ENCODE results near the gene DNAH8. TPM values are rescaled to one million over a fixed set of nuclear protein-coding genes. Genes with fewer than 3 reads are reported as not detected.

Gene DNAH8
- total and polyA plus RNA-seq, 4 donors: 0.01 to 0.37 (median 0.11) TPM

GRCh38 chr6:38997128-38997761, 282.1 kb downstream of the DNAH8 start:
- Histone ChIP-seq H3K27me3 (ENCODE audit: control insufficient read depth in 3 of 3, insufficient read depth in 3 of 3, low read length in 2 of 3) (peaks cover 0 to 8% (median 0%) of the 10 kb centered on the region in 3 donors), H3K4me3 (no peak overlapping the region), H3K4me1 (ENCODE audit: control insufficient read depth in 5 of 5, insufficient read depth in 5 of 5, low read length in 5 of 5) (peaks cover 0 to 3% (median 0%) of the 10 kb centered on the region in 5 donors), H3K9me3 (ENCODE audit: control insufficient read depth in 4 of 4, insufficient read depth in 3 of 4, low read length in 3 of 4) (no peaks in the 10 kb centered on the region), H3K36me3 (ENCODE audit: control insufficient read depth in 4 of 4, insufficient read depth in 4 of 4, low read length in 4 of 4) (no peaks in the 10 kb centered on the region), H3K9ac (ENCODE audit: insufficient read depth in 1 of 2, low read length in 2 of 2) (no peak overlapping the region), H3K27ac (ENCODE audit: low read depth in 1 of 2, low read length in 1 of 2) (no peak overlapping the region)
- 4 to 20% methylated on average over 2 of the region's 2 CpGs for WGBS, 2 donors
- peak; percentile 60 to 67 (median 61) for DNase-seq
- ATAC-seq (ENCODE audit: insufficient read depth, low FRiP score): no peak
- TF ChIP-seq, protein P1, sequence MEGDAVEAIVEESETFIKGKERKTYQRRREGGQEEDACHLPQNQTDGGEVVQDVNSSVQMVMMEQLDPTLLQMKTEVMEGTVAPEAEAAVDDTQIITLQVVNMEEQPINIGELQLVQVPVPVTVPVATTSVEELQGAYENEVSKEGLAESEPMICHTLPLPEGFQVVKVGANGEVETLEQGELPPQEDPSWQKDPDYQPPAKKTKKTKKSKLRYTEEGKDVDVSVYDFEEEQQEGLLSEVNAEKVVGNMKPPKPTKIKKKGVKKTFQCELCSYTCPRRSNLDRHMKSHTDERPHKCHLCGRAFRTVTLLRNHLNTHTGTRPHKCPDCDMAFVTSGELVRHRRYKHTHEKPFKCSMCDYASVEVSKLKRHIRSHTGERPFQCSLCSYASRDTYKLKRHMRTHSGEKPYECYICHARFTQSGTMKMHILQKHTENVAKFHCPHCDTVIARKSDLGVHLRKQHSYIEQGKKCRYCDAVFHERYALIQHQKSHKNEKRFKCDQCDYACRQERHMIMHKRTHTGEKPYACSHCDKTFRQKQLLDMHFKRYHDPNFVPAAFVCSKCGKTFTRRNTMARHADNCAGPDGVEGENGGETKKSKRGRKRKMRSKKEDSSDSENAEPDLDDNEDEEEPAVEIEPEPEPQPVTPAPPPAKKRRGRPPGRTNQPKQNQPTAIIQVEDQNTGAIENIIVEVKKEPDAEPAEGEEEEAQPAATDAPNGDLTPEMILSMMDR (IDR thresholded peaks at IDR 0.05; ENCODE audit: control extremely low read depth, extremely low read depth): peak; percentile 14

GRCh38 chr6:39003072-39003471, 288.0 kb downstream of the DNAH8 start:
- no peak for ATAC-seq (ENCODE audit: insufficient read depth, low FRiP score)
- no peaks in the 10 kb centered on the region for H3K36me3 ChIP-seq (ENCODE audit: control insufficient read depth in 4 of 4, insufficient read depth in 4 of 4, low read length in 4 of 4)

DNA sequence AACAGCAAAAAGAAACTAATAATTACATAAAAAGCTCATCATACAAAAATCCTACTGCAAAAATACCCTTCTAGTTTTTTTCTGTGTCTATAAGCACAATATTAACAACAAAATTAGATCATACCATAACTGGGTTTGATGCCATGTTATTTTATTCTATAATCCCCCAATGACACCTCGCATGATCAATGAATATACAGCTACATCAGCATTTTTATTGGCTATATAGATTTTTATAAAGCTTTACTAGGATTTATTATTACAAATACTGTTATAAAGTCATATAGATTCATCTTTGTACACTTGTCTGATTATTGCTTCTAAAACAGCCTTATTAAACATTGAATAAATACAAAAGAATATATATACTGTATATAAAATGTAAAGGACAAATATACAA, 288.4 kb downstream of the DNAH8 start:
- DNase-seq (no peak), ATAC-seq (ENCODE audit: insufficient read depth, low FRiP score) (no peak)
- Histone ChIP-seq H3K36me3 (ENCODE audit: control insufficient read depth in 4 of 4, insufficient read depth in 4 of 4, low read length in 4 of 4) (no peaks in the 10 kb centered on the region), H3K4me1 (ENCODE audit: control insufficient read depth in 5 of 5, insufficient read depth in 5 of 5, low read length in 5 of 5) (no peaks in the 10 kb centered on the region), H3K9me3 (ENCODE audit: control insufficient read depth in 4 of 4, insufficient read depth in 3 of 4, low read length in 3 of 4) (no peaks in the 10 kb centered on the region), H3K27ac (ENCODE audit: low read depth in 1 of 2, low read length in 1 of 2) (no peak overlapping the region), H3K27me3 (ENCODE audit: control insufficient read depth in 3 of 3, insufficient read depth in 3 of 3, low read length in 2 of 3) (peaks cover 0 to 7% (median 0%) of the 10 kb centered on the region in 3 donors), H3K4me3 (no peak overlapping the region), H3K9ac (ENCODE audit: insufficient read depth in 1 of 2, low read length in 2 of 2) (no peak overlapping the region)
- TF ChIP-seq, protein P1 (IDR thresholded peaks at IDR 0.05; ENCODE audit: control extremely low read depth, extremely low read depth): no peak
- WGBS, 2 donors: 89 to 94% methylated on average over 1 of the region's 1 CpG

More at GRCh38 chr6:39003072-39003471, 288.0 kb downstream of the DNAH8 start:
- H3K9me3 ChIP-seq (ENCODE audit: control insufficient read depth in 4 of 4, insufficient read depth in 3 of 4, low read length in 3 of 4): no peaks in the 10 kb centered on the region
- no peaks in the 10 kb centered on the region for H3K4me1 ChIP-seq (ENCODE audit: control insufficient read depth in 5 of 5, insufficient read depth in 5 of 5, low read length in 5 of 5)
- H3K27ac ChIP-seq (ENCODE audit: low read depth in 1 of 2, low read length in 1 of 2): no peak overlapping the region
- TF ChIP-seq, protein P1 (IDR thresholded peaks at IDR 0.05; ENCODE audit: control extremely low read depth, extremely low read depth): no peak
- H3K4me3 ChIP-seq: no peak overlapping the region
- peaks cover 0 to 7% (median 0%) of the 10 kb centered on the region in 3 donors for H3K27me3 ChIP-seq (ENCODE audit: control insufficient read depth in 3 of 3, insufficient read depth in 3 of 3, low read length in 2 of 3)
- no peak overlapping the region for H3K9ac ChIP-seq (ENCODE audit: insufficient read depth in 1 of 2, low read length in 2 of 2)
- 13 to 23% methylated on average over 3 of the region's 3 CpGs for WGBS, 2 donors
- no peak for DNase-seq
